VCaP (cell line): ENCODE results near the gene GARIN5A.
"Not testable (repeated sequence)": the region's sequence is repeated elsewhere in the genome, so short reads cannot be mapped to it uniquely, and the experiment has no call there.

Experiments
- H3K27ac ChIP-seq: fragments of 450-650 bp; 2 replicates; pipeline ENCODE4 v1.5.1; 2017
- CTCF ChIP-seq: fragments of 450-650 bp; conservative IDR thresholded peaks from 2 replicates; pipeline ENCODE4 v1.5.1; 2017; ENCODE audit warnings: mild to moderate bottlenecking, moderate library complexity

Gene GARIN5A

GRCh38 chr19:50451223-50451534 lies 25.5 kb downstream of the GARIN5A start:
- no peak overlapping the region for H3K27ac ChIP-seq
- no peak for TF ChIP-seq CTCF

- no peak for TF ChIP-seq CTCF
- H3K27ac ChIP-seq = no peak overlapping the region
These were observed 26.1 kb downstream of the GARIN5A start for GRCh38 chr19:50450369-50451222.

GRCh38 chr19:50449236-50449899 lies 27.3 kb downstream of the GARIN5A start:
- H3K27ac ChIP-seq = no peak overlapping the region
- TF ChIP-seq CTCF = no peak

- no peak overlapping the region for H3K27ac ChIP-seq
- no peak for TF ChIP-seq CTCF
These were observed 28.9 kb downstream of the GARIN5A start for GRCh38 chr19:50447750-50448149.

- TF ChIP-seq CTCF = no peak
- H3K27ac ChIP-seq = no peak overlapping the region
These were observed 29.6 kb downstream of the GARIN5A start for GRCh38 chr19:50447053-50447452.

GRCh38 chr19:50444059-50444458 lies 32.6 kb downstream of the GARIN5A start:
- no peak for TF ChIP-seq CTCF
- H3K27ac ChIP-seq = no peak overlapping the region

- not testable (repeated sequence) for H3K27ac ChIP-seq
These were observed 37.5 kb downstream of the GARIN5A start for GRCh38 chr19:50439130-50439529.

GRCh38 chr19:50437862-50438449 lies 38.7 kb downstream of the GARIN5A start:
- H3K27ac ChIP-seq = no peak overlapping the region

More at GRCh38 chr19:50437862-50438449, 38.7 kb downstream of the GARIN5A start:
- TF ChIP-seq CTCF = no peak
